ENCODE results near the gene PLA2G4F.

- TF ChIP-seq ZNF701 (tag by site-specific recombination; IDR thresholded peaks at IDR 0.05) = no peak
- TF ChIP-seq TRIM28 (IDR thresholded peaks at IDR 0.05; ENCODE audit: borderline replicate concordance, low read length) = no peak
- no peak for TF ChIP-seq TCF7L2 (IDR thresholded peaks at IDR 0.05; ENCODE audit: borderline replicate concordance, low read depth, low read length)
- TF ChIP-seq CTCF (tag by site-specific recombination; IDR thresholded peaks at IDR 0.05) = no peak
- no peak for TF ChIP-seq ZNF18 (tag by site-specific recombination; IDR thresholded peaks at IDR 0.05)
- TF ChIP-seq REST (tag by site-specific recombination; IDR thresholded peaks at IDR 0.05) = no peak
- no peak for TF ChIP-seq ZNF704 (tag by site-specific recombination; IDR thresholded peaks at IDR 0.05)
- TF ChIP-seq ZFP3 (tag by site-specific recombination; IDR thresholded peaks at IDR 0.05; ENCODE audit: low read depth) = no peak
- no peak for TF ChIP-seq KLF16 (tag by site-specific recombination; IDR thresholded peaks at IDR 0.05)
- TF ChIP-seq ZNF747 (tag by site-specific recombination; IDR thresholded peaks at IDR 0.05) = no peak
- no peak for TF ChIP-seq YY1 (tag by site-specific recombination; IDR thresholded peaks at IDR 0.05)
- no peak for TF ChIP-seq ZNF707 (tag by site-specific recombination; IDR thresholded peaks at IDR 0.05)
Measured at GRCh38 chr15:42153874-42154211, 2.6 kb downstream of the PLA2G4F start.

Measured in HEK293 (cell line).